Panc1 (cell line): ENCODE results near the gene EMID1. TPM values are rescaled to one million over a fixed set of nuclear protein-coding genes. Genes with fewer than 3 reads are reported as not detected.

Source experiments
- ATAC-seq: fragments of 200-7000 bp; cut with Tn5 transposase; 2 replicates; pipeline ENCODE4 v1.9.1; 2020; ENCODE audit warnings: mild to moderate bottlenecking, moderate library complexity
- BruUV-seq: library from RNA; stranded (reverse); fragments of 400-500 nt; replicated peaks from 2 replicates; lab custom pipeline; 2021; lab: Mats Ljungman, UMichigan
- CTCF ChIA-PET: fragments of 300-600 bp; sonication (Branson Sonifier 250); formaldehyde crosslinking; loops from one replicate; lab custom pipeline; 2022; ENCODE audit warnings: antibody characterized with exemption; lab: Charles Lee
- POLR2A ChIA-PET: fragments of 300-600 bp; sonication (Branson Sonifier 250); formaldehyde crosslinking; loops from one replicate; lab custom pipeline; 2022; ENCODE audit warnings: antibody characterized with exemption; lab: Charles Lee
- DNase-seq: peaks from one replicate; pipeline ENCODE4 v3.0.0-alpha.2; 2010; ENCODE audit warnings: low read depth, low spot score
- H3K27ac ChIP-seq: 2 replicates; pipeline ENCODE4 v1.5.1; 2011; ENCODE audit warnings: mild to moderate bottlenecking, low read length, inconsistent platforms
- H3K27me3 ChIP-seq: fragments of 200-500 bp; sonication (Bioruptor generic); 2 replicates; pipeline ENCODE4 v1.6.0; 2014; ENCODE audit warnings: low read length, inconsistent platforms; ENCODE audit not compliant: control insufficient read depth, insufficient read depth
- H3K36me3 ChIP-seq: fragments of 200-500 bp; sonication (Bioruptor generic); 2 replicates; pipeline ENCODE4 v1.5.1; 2014; ENCODE audit warnings: inconsistent platforms, mild to moderate bottlenecking, low read length, moderate library complexity; ENCODE audit not compliant: control insufficient read depth, insufficient read depth
- H3K4me1 ChIP-seq: 2 replicates; pipeline ENCODE4 v1.5.1; 2011; ENCODE audit warnings: inconsistent platforms, mild to moderate bottlenecking, low read length, moderate library complexity; ENCODE audit not compliant: control insufficient read depth, insufficient read depth
- H3K4me3 ChIP-seq, 2 experiments: 2 replicates each; pipeline ENCODE4 v1.5.1; 2011 to 2012; ENCODE audit warnings: low read depth in 2 of 2, low read length in 2 of 2, mild to moderate bottlenecking in 2 of 2, inconsistent platforms in 1 of 2, moderate library complexity in 1 of 2
- H3K9me3 ChIP-seq: fragments of 200-500 bp; sonication (Bioruptor generic); 2 replicates; pipeline ENCODE4 v1.5.1; 2014; ENCODE audit warnings: low read depth, mild to moderate bottlenecking, inconsistent platforms, low read length, moderate library complexity; ENCODE audit not compliant: control insufficient read depth, insufficient read depth
- CTCF ChIP-seq: fragments of 450-650 bp; IDR thresholded peaks from 2 replicates; pipeline ENCODE4 v1.5.1; 2017; ENCODE audit warnings: mild to moderate bottlenecking
- POLR2AphosphoS5 ChIP-seq: IDR thresholded peaks from 2 replicates; pipeline ENCODE4 v1.6.1; 2012; ENCODE audit warnings: mild to moderate bottlenecking, low read depth, low read length, moderate library complexity
- REST ChIP-seq, 2 experiments: IDR thresholded peaks; 2 replicates each; pipeline ENCODE4 v1.6.1; 2011 to 2012; ENCODE audit warnings: low read depth in 2 of 2, control low read depth in 1 of 2, low read length in 1 of 2, mild to moderate bottlenecking in 1 of 2, moderate library complexity in 1 of 2; ENCODE audit not compliant: insufficient read depth in 1 of 2
- SIN3A ChIP-seq: IDR thresholded peaks from 2 replicates; pipeline ENCODE4 v1.6.1; 2012; ENCODE audit warnings: low read depth, mild to moderate bottlenecking, low read length, moderate library complexity, borderline replicate concordance; ENCODE audit not compliant: insufficient read depth
- TCF7L2 ChIP-seq: IDR thresholded peaks from 2 replicates; pipeline ENCODE4 v1.6.1; 2011; ENCODE audit warnings: mild to moderate bottlenecking, low read depth, low read length, inconsistent platforms
- in situ Hi-C: cut with HindIII; loops from 2 replicates; pipeline ENCODE4 v1.10.0; 2016; ENCODE audit warnings: low sequenced_read_pairs, low pct_unique_long_range_greater_than_20kb
- intact Hi-C: fragments of 100-400 bp; cut with micrococcal nuclease; formaldehyde crosslinking; loops from one replicate; pipeline ENCODE4 v1.10.0; 2022; ENCODE audit not compliant: unreplicated experiment
- total RNA-seq: library from RNA; stranded (reverse); gene quantifications from one replicate; pipeline ENCODE4 v1.2.1, GENCODE V29; 2021; ENCODE audit not compliant: unreplicated experiment

EMID1 gene
- total RNA-seq, 1 experiment from 2014 or later, result 1.1 TPM

- no TSS peak for BruUV-seq
- ATAC-seq, result no peak
- no peaks in the 10 kb centered on the region for H3K4me1 ChIP-seq
- no peak overlapping the region for H3K4me3 ChIP-seq
- DNase-seq, result no peak
- no peaks in the 10 kb centered on the region for H3K9me3 ChIP-seq
- no peaks in the 10 kb centered on the region for H3K36me3 ChIP-seq
- CTCF ChIA-PET, result no interaction called here
- intact Hi-C loops (no loop called here), in situ Hi-C loops (no loop called here)
- H3K27ac ChIP-seq, result no peak overlapping the region
- no peak for TF ChIP-seq CTCF
- TF ChIP-seq REST (IDR thresholded peaks at IDR 0.05; ENCODE audit: insufficient read depth in 1 of 2, low read depth in 2 of 2, low read length in 1 of 2), result no peak
- no peak for TF ChIP-seq POLR2AphosphoS5
- no peak for TF ChIP-seq TCF7L2
- no peak for TF ChIP-seq SIN3A
- POLR2A ChIA-PET, result no interaction called here
- no peaks in the 10 kb centered on the region for H3K27me3 ChIP-seq
Observed at GRCh38 chr22:29254286-29254660, 48.6 kb downstream of the EMID1 start.

GRCh38 chr22:29255064-29255621 lies 49.4 kb downstream of the EMID1 start:
- CTCF ChIA-PET, result no interaction called here
- H3K4me3 ChIP-seq, result no peak overlapping the region
- in situ Hi-C loops (no loop called here), intact Hi-C loops (no loop called here)
- H3K36me3 ChIP-seq, result no peaks in the 10 kb centered on the region
- ATAC-seq, result no peak
- no peak overlapping the region for H3K27ac ChIP-seq
- H3K4me1 ChIP-seq, result no peaks in the 10 kb centered on the region
- no peak for DNase-seq
- no peaks in the 10 kb centered on the region for H3K27me3 ChIP-seq
- no TSS peak for BruUV-seq
- H3K9me3 ChIP-seq, result no peaks in the 10 kb centered on the region
- POLR2A ChIA-PET, result no interaction called here
- no peak for TF ChIP-seq SIN3A
- no peak for TF ChIP-seq TCF7L2
- no peak for TF ChIP-seq CTCF
- TF ChIP-seq POLR2AphosphoS5, result no peak
